Endothelial cell of umbilical vein (primary cell): ENCODE measurements around the gene POMP. TPM values are rescaled to one million over a fixed set of nuclear protein-coding genes. Genes with fewer than 3 reads are reported as not detected.

Experiments used
- BruUV-seq: library from RNA; stranded (reverse); fragments of 400-500 nt; replicated peaks from 2 replicates; lab custom pipeline; 2021; lab: Mats Ljungman, UMichigan
- CTCF ChIA-PET: fragments of 300-600, 350-600 bp; sonication (Branson Sonifier 250); formaldehyde crosslinking; loops from one replicate; lab custom pipeline; 2021; ENCODE audit warnings: antibody characterized with exemption, inconsistent platforms; lab: Charles Lee
- POLR2A ChIA-PET: fragments of 300-600, 350-600 bp; sonication (Branson Sonifier 250); formaldehyde crosslinking; loops from one replicate; lab custom pipeline; 2021; ENCODE audit warnings: antibody characterized with exemption, inconsistent platforms; lab: Charles Lee
- DNase-seq: peaks from one replicate; pipeline ENCODE4 v3.0.0-alpha.2; 2011; ENCODE audit warnings: low read depth, low spot score
- FAIRE-seq: peaks from 2 replicates; lab custom pipeline; 2011; peaks lifted over from hg19 to GRCh38; lab: Jason Lieb, UNC
- H2AFZ ChIP-seq: 2 replicates; pipeline ENCODE4 v1.6.0; 2012; ENCODE audit warnings: low read depth, low read length, control low read depth, inconsistent platforms
- H3K27ac ChIP-seq: 2 replicates; pipeline ENCODE4 v1.5.1; 2011; ENCODE audit warnings: low read depth, mild to moderate bottlenecking, control low read depth, low read length, moderate library complexity; ENCODE audit not compliant: insufficient read depth
- H3K27me3 ChIP-seq, 2 experiments: 2 replicates each; pipeline versions ENCODE4 v1.6.0 to v1.6.1; 2011; ENCODE audit warnings: low read length in 2 of 2, mixed read lengths in 1 of 2; ENCODE audit not compliant: control insufficient read depth in 2 of 2, insufficient read depth in 2 of 2
- H3K36me3 ChIP-seq, 2 experiments: 2 replicates in 1 of 2; 3 replicates in 1 of 2; pipeline ENCODE4 v1.5.1; 2011; ENCODE audit warnings: low read length in 2 of 2, mild to moderate bottlenecking in 1 of 2, moderate library complexity in 1 of 2; ENCODE audit not compliant: control insufficient read depth in 2 of 2, insufficient read depth in 2 of 2; ENCODE audit errors: extremely low read depth in 1 of 2
- H3K4me1 ChIP-seq: 3 replicates; pipeline ENCODE4 v1.5.1; 2011; ENCODE audit warnings: mild to moderate bottlenecking, low read length; ENCODE audit not compliant: control insufficient read depth, insufficient read depth; ENCODE audit errors: extremely low read depth
- H3K4me2 ChIP-seq: 2 replicates; pipeline ENCODE4 v1.6.1; 2011; ENCODE audit warnings: low read length, control low read depth, mixed read lengths; ENCODE audit not compliant: insufficient read depth
- H3K4me3 ChIP-seq, 3 experiments: fragments of 200-600 bp in 1 of 3; sonication (generic), shearing (Covaris generic) in 1 of 3; replicated peaks in 1 of 3; 2 replicates each; pipeline ENCODE4 v1.5.1; 2011 to 2016; ENCODE audit warnings: control low read depth in 3 of 3, low read length in 3 of 3, mild to moderate bottlenecking in 2 of 3, inconsistent platforms in 1 of 3, low read depth in 1 of 3, moderate library complexity in 1 of 3; ENCODE audit not compliant: insufficient read depth in 1 of 3
- H3K79me2 ChIP-seq: 2 replicates; pipeline ENCODE4 v1.6.0; 2012; ENCODE audit warnings: low read length, inconsistent platforms; ENCODE audit not compliant: control insufficient read depth, insufficient read depth
- H3K9ac ChIP-seq: replicated peaks from 2 replicates; pipeline ENCODE3; 2011; ENCODE audit warnings: low read length, control low read depth; ENCODE audit not compliant: insufficient read depth; ENCODE audit errors: extremely low read depth
- H3K9me1 ChIP-seq: replicated peaks from 3 replicates; pipeline ENCODE4 v1.6.0; 2011; ENCODE audit warnings: mild to moderate bottlenecking, low read length; ENCODE audit not compliant: control insufficient read depth, insufficient read depth; ENCODE audit errors: extremely low read depth
- H3K9me3 ChIP-seq: replicated peaks from 2 replicates; pipeline ENCODE4 v1.5.1; 2012; ENCODE audit warnings: low read length, inconsistent platforms; ENCODE audit not compliant: control insufficient read depth, insufficient read depth
- H4K20me1 ChIP-seq: replicated peaks from 2 replicates; pipeline ENCODE3; 2011; ENCODE audit warnings: mild to moderate bottlenecking, low read length; ENCODE audit not compliant: control insufficient read depth, insufficient read depth; ENCODE audit errors: extremely low read depth
- FOS ChIP-seq: IDR thresholded peaks from 2 replicates; pipeline ENCODE4 v1.6.1; 2011; ENCODE audit warnings: mild to moderate bottlenecking, low read length, moderate library complexity, borderline replicate concordance; ENCODE audit not compliant: insufficient read depth
- GATA2 ChIP-seq: IDR thresholded peaks from 2 replicates; pipeline ENCODE4 v1.7.0; 2011; ENCODE audit warnings: low read depth, mild to moderate bottlenecking, moderate library complexity, mixed read lengths, low read length; ENCODE audit not compliant: insufficient read length, insufficient read depth
- JUN ChIP-seq: IDR thresholded peaks from 2 replicates; pipeline ENCODE4 v1.6.1; 2011; ENCODE audit warnings: borderline replicate concordance, low read depth; ENCODE audit not compliant: insufficient read length, insufficient read depth
- POLR2AphosphoS5 ChIP-seq: IDR thresholded peaks from 2 replicates; pipeline ENCODE4 v1.6.1; 2012; ENCODE audit warnings: low read depth, mild to moderate bottlenecking, control low read depth, low read length, moderate library complexity; ENCODE audit not compliant: insufficient read depth
- dilution Hi-C: fragments of 300-500 bp; cut with MboI; formaldehyde crosslinking; loops from one replicate; pipeline ENCODE4 v1.15.0; 2019; ENCODE audit warnings: low sequenced_read_pairs; ENCODE audit not compliant: extremely low pct_ligation_motif_present
- intact Hi-C: fragments of 100-400 bp; cut with micrococcal nuclease; formaldehyde crosslinking; loops from one replicate; pipeline ENCODE4 v1.10.0; 2022
- polyA plus RNA-seq, 4 experiments: library from polyadenylated mRNA; depleted of rRNA in 3 of 4; stranded (reverse) in 3 of 4; unstranded in 1 of 4; fragments of >200 nt; gene quantifications; 2 replicates each; pipeline versions ENCODE4 v1.2.1 to v1.2.3, GENCODE V29; 2011 to 2012; ENCODE audit warnings: missing spikeins in 1 of 4
- total RNA-seq: library from RNA; stranded (reverse); gene quantifications from 2 replicates; pipeline ENCODE4 v1.2.3, GENCODE V29; 2021

POMP gene
- total and polyA plus RNA-seq, 2 donors (not counting 3 experiments of a cell fraction or from before 2014, with no cell fraction given): 27.0 to 88.9 TPM

DNA sequence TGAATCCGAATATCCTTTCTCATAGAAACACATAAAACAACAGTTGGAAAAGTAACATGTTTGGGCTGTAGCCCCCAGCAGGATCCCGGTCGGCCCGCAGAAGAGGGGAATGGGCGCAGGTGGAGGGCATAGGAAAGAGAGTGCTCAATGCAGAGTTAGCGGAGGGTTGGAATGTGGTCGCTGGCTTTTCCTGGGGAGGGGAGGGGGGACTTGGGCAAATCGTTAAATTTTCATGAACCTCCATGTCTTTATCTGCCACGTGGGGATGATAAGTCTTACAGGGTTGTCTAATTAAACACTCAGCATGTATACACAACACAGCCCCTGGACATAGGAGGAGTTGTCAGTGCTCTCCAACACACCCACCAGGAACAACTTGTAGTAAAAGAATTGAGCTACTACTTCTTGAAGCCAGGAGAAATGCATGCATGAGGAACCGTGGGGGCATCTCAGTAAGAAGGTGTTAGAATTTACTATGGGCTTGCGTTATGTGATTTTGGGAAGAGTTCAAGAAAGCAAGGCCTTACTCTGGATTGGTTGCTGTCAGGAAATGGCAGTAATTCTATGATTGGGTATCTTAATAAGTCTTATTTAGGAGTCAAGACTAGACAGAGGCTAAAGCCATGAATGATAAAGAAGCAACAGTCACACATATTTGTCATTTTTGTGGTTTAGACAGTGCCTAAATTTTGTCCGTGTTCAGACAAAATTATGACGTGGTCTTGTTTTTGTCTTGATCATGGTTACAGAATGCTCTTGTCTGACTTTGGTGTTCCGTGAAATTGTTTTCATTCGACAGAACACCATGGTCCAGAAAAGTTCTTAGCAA lies 60.5 kb downstream of the POMP start:
- no peaks in the 10 kb centered on the region for H4K20me1 ChIP-seq
- ChIA-PET POLR2A (no interaction called here), CTCF (interaction anchor here (0.8 to 3.9 kb wide), 10 partner anchors 14 to 101 kb away, joined by 3 to 28 read pairs (median 4); partner anchors contain the start of gene MTUS2)
- no peaks in the 10 kb centered on the region for H3K27me3 ChIP-seq
- DNase-seq (peak; percentile 5), FAIRE-seq (no peak)
- intact Hi-C loops (loop anchor here (1.0 to 5.0 kb wide), 3 partner anchors 25 to 227 kb away; no protein-coding TSS in a partner anchor), dilution Hi-C loops (no loop called here)
- no peak overlapping the region for H3K27ac ChIP-seq
- H3K9me1 ChIP-seq: no peaks in the 10 kb centered on the region
- H3K4me1 ChIP-seq: peaks cover 30% of the 10 kb centered on the region
- H3K36me3 ChIP-seq: no peaks in the 10 kb centered on the region
- no peaks in the 10 kb centered on the region for H3K79me2 ChIP-seq
- no TSS peak for BruUV-seq
- H3K9ac ChIP-seq: peak overlapping the region; percentile 45
- H3K9me3 ChIP-seq: no peaks in the 10 kb centered on the region
- TF ChIP-seq GATA2: no peak
- no peak for TF ChIP-seq JUN
- no peak for TF ChIP-seq FOS
- H3K4me3 ChIP-seq: peak overlapping the region; percentile 42 to 61 (median 43)
- H3K4me2 ChIP-seq: peak overlapping the region; percentile 80
- H2AFZ ChIP-seq: peak overlapping the region; percentile 90

- H3K27ac ChIP-seq: no peak overlapping the region
- no peak for TF ChIP-seq POLR2AphosphoS5
- no peaks in the 10 kb centered on the region for H3K9me3 ChIP-seq
- H3K9me1 ChIP-seq: no peaks in the 10 kb centered on the region
- POLR2A ChIA-PET: no interaction called here
- CTCF ChIA-PET: no interaction called here
- FAIRE-seq (no peak), DNase-seq (no peak)
- H3K79me2 ChIP-seq: no peaks in the 10 kb centered on the region
- H2AFZ ChIP-seq: no peak overlapping the region
- H3K9ac ChIP-seq: no peak overlapping the region
- dilution Hi-C loops: no loop called here
- peaks cover 6% of the 10 kb centered on the region for H3K4me1 ChIP-seq
- intact Hi-C loops: no loop called here
- no peaks in the 10 kb centered on the region for H4K20me1 ChIP-seq
- peaks cover 3 to 11% of the 10 kb centered on the region in 2 experiments for H3K27me3 ChIP-seq
- BruUV-seq: no TSS peak
- H3K4me2 ChIP-seq: no peak overlapping the region
- H3K4me3 ChIP-seq: no peak overlapping the region
- H3K36me3 ChIP-seq: no peaks in the 10 kb centered on the region
Observed at GRCh38 chr13:28723806-28724205, 64.9 kb downstream of the POMP start.
